K562 (cell line): ENCODE data around the gene NABP1. TPM values are rescaled to one million over a fixed set of nuclear protein-coding genes. Genes with fewer than 3 reads are reported as not detected.

Experiments
- ATAC-seq: fragments of 200-7000 bp; cut with Tn5 transposase; 3 replicates; pipeline ENCODE4 v1.9.1; 2020; ENCODE audit warnings: moderate library complexity
- BruUV-seq: library from RNA; stranded (reverse); fragments of 400-500 nt; replicated peaks from 2 replicates; lab custom pipeline; 2021; lab: Mats Ljungman, UMichigan
- CTCF ChIA-PET: fragments of 300-600 bp; formaldehyde crosslinking; extraction: SDS; loops from one replicate; lab custom pipeline; 2021; ENCODE audit warnings: low intra/inter-chr PET ratio; lab: Yijun Ruan, JAX
- POLR2A ChIA-PET: fragments of 300-600, 350-650 bp; sonication (Branson Sonifier 250); formaldehyde crosslinking; extraction: SDS; loops from one replicate; lab custom pipeline; 2021; ENCODE audit warnings: antibody characterized with exemption, inconsistent platforms; lab: Yijun Ruan, JAX
- DNase-seq, 4 experiments: peaks; one replicate each; pipeline versions ENCODE4 v3.0.0 to v3.0.0-alpha.2; 2011 to 2018; ENCODE audit warnings: low spot score in 3 of 4, mixed read lengths in 3 of 4; ENCODE audit errors: extremely low read depth in 1 of 4
- FAIRE-seq: peaks from 2 replicates; lab custom pipeline; 2011; peaks lifted over from hg19 to GRCh38; lab: Jason Lieb, UNC
- H2AFZ ChIP-seq: 2 replicates; pipeline ENCODE4 v1.6.0; 2011; ENCODE audit warnings: low read depth, low read length, control low read depth, inconsistent platforms
- H3K27ac ChIP-seq: fragments of 200-600 bp; 3 replicates; pipeline ENCODE4 v1.8.0; 2011; ENCODE audit warnings: low read depth, mild to moderate bottlenecking, control low read depth, inconsistent platforms, low read length, moderate library complexity, mixed read lengths; ENCODE audit errors: extremely low read depth
- H3K27me3 ChIP-seq, 2 experiments: fragments of 300-600 bp in 1 of 2; 2 replicates in 1 of 2; 3 replicates in 1 of 2; pipeline versions ENCODE4 v1.6.0 to v1.8.0; 2011; ENCODE audit warnings: inconsistent platforms in 2 of 2, low read length in 2 of 2, mild to moderate bottlenecking in 1 of 2, mixed read lengths in 1 of 2, moderate library complexity in 1 of 2; ENCODE audit not compliant: control insufficient read depth in 2 of 2, insufficient read depth in 2 of 2
- H3K36me3 ChIP-seq: fragments of 300-600 bp; 3 replicates; pipeline ENCODE4 v1.8.0; 2011; ENCODE audit warnings: mild to moderate bottlenecking, low read length, inconsistent platforms; ENCODE audit not compliant: control insufficient read depth, insufficient read depth
- H3K4me1 ChIP-seq, 2 experiments: fragments of 200-600 bp in 1 of 2; replicated peaks in 1 of 2; 2 replicates in 1 of 2; 3 replicates in 1 of 2; pipeline versions ENCODE4 v1.5.1 to v1.8.0; 2011; ENCODE audit warnings: inconsistent platforms in 2 of 2, low read length in 2 of 2, mild to moderate bottlenecking in 1 of 2, mixed read lengths in 1 of 2, moderate library complexity in 1 of 2; ENCODE audit not compliant: control insufficient read depth in 2 of 2, insufficient read depth in 2 of 2
- H3K4me2 ChIP-seq: 2 replicates; pipeline ENCODE4 v1.6.1; 2011; ENCODE audit warnings: low read length, control low read depth, inconsistent platforms, mixed read lengths; ENCODE audit not compliant: insufficient read depth
- H3K4me3 ChIP-seq: fragments of 200-600 bp; sonication (generic), shearing (Covaris generic); 2 replicates; pipeline ENCODE4 v1.5.1; 2016; ENCODE audit warnings: control low read depth, inconsistent platforms
- H3K79me2 ChIP-seq: fragments of 200-600 bp; 3 replicates; pipeline ENCODE4 v1.8.0; 2011; ENCODE audit warnings: low read length, inconsistent platforms; ENCODE audit not compliant: control insufficient read depth, insufficient read depth
- H3K9ac ChIP-seq, 2 experiments: 2 replicates each; pipeline versions ENCODE4 v1.6.0 to v1.6.1; 2011; ENCODE audit warnings: low read depth in 2 of 2, low read length in 2 of 2, control low read depth in 1 of 2, inconsistent platforms in 1 of 2, mild to moderate bottlenecking in 1 of 2, mixed read lengths in 1 of 2; ENCODE audit not compliant: insufficient read depth in 1 of 2
- H3K9me1 ChIP-seq: one replicate; pipeline ENCODE4 v1.6.0; 2011; ENCODE audit warnings: inconsistent platforms, mild to moderate bottlenecking, low read length, moderate library complexity; ENCODE audit not compliant: control insufficient read depth, insufficient read depth
- H3K9me3 ChIP-seq: replicated peaks from 2 replicates; pipeline ENCODE4 v1.5.1; 2011; ENCODE audit warnings: low read depth, low read length, inconsistent platforms; ENCODE audit not compliant: control insufficient read depth, insufficient read depth
- H4K20me1 ChIP-seq: replicated peaks from 2 replicates; pipeline ENCODE4 v1.6.1; 2011; ENCODE audit warnings: low read length, inconsistent platforms, mixed read lengths; ENCODE audit not compliant: control insufficient read depth, insufficient read depth
- CEBPB ChIP-seq: fragments of 450-650 bp; IDR thresholded peaks from 2 replicates; pipeline ENCODE4 v1.6.1; 2016; ENCODE audit warnings: missing genetic modification characterization, missing compliant biosample characterization
- CEBPG ChIP-seq, 3 experiments: fragments of 200-800 bp in 1 of 3; sonication (Bioruptor generic) in 1 of 3; sonication (generic) in 1 of 3; formaldehyde crosslinking in 1 of 3; IDR thresholded peaks in 2 of 3; conservative IDR thresholded peaks in 1 of 3; 2 replicates each; pipeline versions ENCODE4 v1.6.1 to v1.8.0; 2016 to 2022; ENCODE audit warnings: missing compliant biosample characterization in 2 of 3, missing genetic modification characterization in 2 of 3, mild to moderate bottlenecking in 1 of 3, missing genetic modification reagents in 1 of 3
- NFIC ChIP-seq: fragments of 450-650 bp; IDR thresholded peaks from 2 replicates; pipeline ENCODE4 v1.6.1; 2017; ENCODE audit warnings: mild to moderate bottlenecking, inconsistent platforms
- TCF7 ChIP-seq: sonication (generic); IDR thresholded peaks from 2 replicates; pipeline ENCODE4 v1.6.1; 2016; ENCODE audit warnings: antibody characterized with exemption, borderline replicate concordance
- ZNF277 ChIP-seq: fragments of 250-450 bp; sonication (Bioruptor Pico); IDR thresholded peaks from 2 replicates; pipeline ENCODE4 v1.8.0; 2022; ENCODE audit warnings: inconsistent platforms, mild to moderate bottlenecking, moderate library complexity, borderline replicate concordance
- ZNF764 ChIP-seq: fragments of 250-450 bp; sonication (Bioruptor Pico); IDR thresholded peaks from 2 replicates; pipeline ENCODE4 v1.4.0; 2020; ENCODE audit warnings: low read depth, mild to moderate bottlenecking, moderate library complexity
- WGBS: fragments of 100-300 bp; shearing (Covaris generic); methylation state at CpG from one replicate; pipeline ENCODE4 v1.1.6; 2016; ENCODE audit warnings: low coverage, mixed read lengths; ENCODE audit not compliant: insufficient coverage; ENCODE audit errors: missing lambda C conversion rate; 5-methylcytosine and 5-hydroxymethylcytosine counted together
- in situ Hi-C: fragments of 300-500 bp; cut with MboI; formaldehyde crosslinking; loops from 4 replicates; pipeline ENCODE4 v1.15.0; 2018; ENCODE audit warnings: inconsistent platforms, mixed read lengths
- intact Hi-C: fragments of 100-400 bp; cut with micrococcal nuclease; formaldehyde crosslinking; loops from 2 replicates; pipeline ENCODE4 v1.14.2; 2022
- polyA plus RNA-seq, 8 experiments: library from polyadenylated mRNA; depleted of rRNA in 4 of 8; stranded (reverse) in 5 of 8; unstranded in 3 of 8; fragments of >200 nt; fragmentation: Nextera tagmentation in 2 of 8; fragmentation: Illumina TruSeq in 1 of 8; extraction: Ambion mirVana in 2 of 8; extraction: Trizol in 1 of 8; gene quantifications; 2 replicates each; pipeline versions ENCODE4 v1.2.1 to v1.2.3, GENCODE V29; 2011 to 2014; ENCODE audit warnings: inconsistent platforms in 1 of 8, missing spikeins in 1 of 8
- total RNA-seq, 7 experiments: library from RNA; depleted of rRNA in 6 of 7; stranded (reverse); fragments of >200 nt in 6 of 7; fragmentation: Illumina TruSeq in 2 of 7; extraction: Trizol in 2 of 7; gene quantifications; 2 replicates each; pipeline versions ENCODE4 v1.2.1 to v1.2.3, GENCODE V29; 2011 to 2021; ENCODE audit warnings: low replicate concordance in 1 of 7
- TF ChIP-seq, protein P1 (sequence below), 2 experiments: IDR thresholded peaks in 1 of 2; conservative IDR thresholded peaks in 1 of 2; 2 replicates each; pipeline ENCODE4 v1.6.1; 2016; ENCODE audit warnings: low read depth in 2 of 2, mild to moderate bottlenecking in 1 of 2, missing compliant biosample characterization in 1 of 2, missing genetic modification characterization in 1 of 2, moderate library complexity in 1 of 2
- TF ChIP-seq, protein P2 (sequence below), 2 experiments: fragments of 450-650 bp; IDR thresholded peaks; 2 replicates each; pipeline ENCODE4 v1.6.1; 2016

The NABP1 gene
- total and polyA plus RNA-seq, 9 of the 15 experiments (the other 6 are each of a cell fraction or from before 2014, with no cell fraction given) = 12.8 to 44.0 (median 20.2) TPM

- H3K9ac ChIP-seq = no peak overlapping the region
- H3K4me1 ChIP-seq = peaks cover 0 to 21% of the 10 kb centered on the region in 2 experiments; a peak in 4 of 5 replicates
- 0 out of 3 replicates have a peak, but pooled peaks cover 3% of the 10 kb centered on the region for H3K79me2 ChIP-seq
- H3K9me3 ChIP-seq = no peaks in the 10 kb centered on the region
- no peak overlapping the region for H3K27ac ChIP-seq
- ChIA-PET POLR2A (interaction anchor here (1.0 to 1.6 kb wide), 2 partner anchors 10 to 56 kb away, joined by 4 to 5 read pairs; no protein-coding TSS in a partner anchor), CTCF (no interaction called here)
- intact Hi-C loops = no loop called here
- no peaks in the 10 kb centered on the region for H3K9me1 ChIP-seq
- H3K27me3 ChIP-seq = no peaks in the 10 kb centered on the region
- no peak overlapping the region for H3K4me3 ChIP-seq
- no TSS peak for BruUV-seq
- WGBS = 50% methylated on average over 1 of the region's 1 CpG
- H4K20me1 ChIP-seq = no peaks in the 10 kb centered on the region
- no peak overlapping the region for H3K4me2 ChIP-seq
- no peaks in the 10 kb centered on the region for H3K36me3 ChIP-seq
- DNase-seq = peak in 2 of 4 experiments; percentile 11 to 32
- H2AFZ ChIP-seq = no peak overlapping the region
- in situ Hi-C loops = no loop called here
- ATAC-seq = peak; percentile 43
- FAIRE-seq = no peak
- TF ChIP-seq, protein P1, sequence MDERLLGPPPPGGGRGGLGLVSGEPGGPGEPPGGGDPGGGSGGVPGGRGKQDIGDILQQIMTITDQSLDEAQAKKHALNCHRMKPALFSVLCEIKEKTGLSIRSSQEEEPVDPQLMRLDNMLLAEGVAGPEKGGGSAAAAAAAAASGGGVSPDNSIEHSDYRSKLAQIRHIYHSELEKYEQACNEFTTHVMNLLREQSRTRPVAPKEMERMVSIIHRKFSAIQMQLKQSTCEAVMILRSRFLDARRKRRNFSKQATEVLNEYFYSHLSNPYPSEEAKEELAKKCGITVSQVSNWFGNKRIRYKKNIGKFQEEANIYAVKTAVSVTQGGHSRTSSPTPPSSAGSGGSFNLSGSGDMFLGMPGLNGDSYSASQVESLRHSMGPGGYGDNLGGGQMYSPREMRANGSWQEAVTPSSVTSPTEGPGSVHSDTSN (CRISPR knock-in tag; IDR thresholded peaks at IDR 0.05; ENCODE audit: low read depth) = no peak
- TF ChIP-seq, protein P1 (tag; conservative IDR thresholded peaks at IDR 0.05; ENCODE audit: low read depth) = 0 out of 2 replicates have a peak, but pooled peaks have one; percentile 7
- TF ChIP-seq ZNF764 (CRISPR knock-in tag) (no peak), TCF7 (no peak), ZNF277 (CRISPR knock-in tag) (no peak), CEBPB (tag) (peak; percentile 72), NFIC (peak; percentile 48), CEBPG (CRISPR knock-in tag; IDR thresholded peaks at IDR 0.05) (no peak), CEBPG (tag; conservative IDR thresholded peaks at IDR 0.05 in 1 of 2, IDR thresholded peaks at IDR 0.05 in 1 of 2) (peak; percentile 33 to 77; a peak in 2 of 4 replicates)
- TF ChIP-seq, protein P2, sequence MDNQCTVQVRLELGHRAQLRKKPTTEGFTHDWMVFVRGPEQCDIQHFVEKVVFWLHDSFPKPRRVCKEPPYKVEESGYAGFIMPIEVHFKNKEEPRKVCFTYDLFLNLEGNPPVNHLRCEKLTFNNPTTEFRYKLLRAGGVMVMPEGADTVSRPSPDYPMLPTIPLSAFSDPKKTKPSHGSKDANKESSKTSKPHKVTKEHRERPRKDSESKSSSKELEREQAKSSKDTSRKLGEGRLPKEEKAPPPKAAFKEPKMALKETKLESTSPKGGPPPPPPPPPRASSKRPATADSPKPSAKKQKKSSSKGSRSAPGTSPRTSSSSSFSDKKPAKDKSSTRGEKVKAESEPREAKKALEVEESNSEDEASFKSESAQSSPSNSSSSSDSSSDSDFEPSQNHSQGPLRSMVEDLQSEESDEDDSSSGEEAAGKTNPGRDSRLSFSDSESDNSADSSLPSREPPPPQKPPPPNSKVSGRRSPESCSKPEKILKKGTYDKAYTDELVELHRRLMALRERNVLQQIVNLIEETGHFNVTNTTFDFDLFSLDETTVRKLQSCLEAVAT (IDR thresholded peaks at IDR 0.05) = no peak
- TF ChIP-seq, all 486 proteins: peak for 4
Observed at GRCh38 chr2:191631754-191632153, 46.2 kb upstream of the NABP1 start.
